Activated CD8-positive, alpha-beta T cell treated with anti-CD3 and anti-CD28 coated beads for 36 hours (primary cell): ENCODE measurements around the gene GPX6. TPM values are rescaled to one million over a fixed set of nuclear protein-coding genes. Genes with fewer than 3 reads are reported as not detected.

Experiments used
- ATAC-seq: fragments of 200-7000 bp; cut with Tn5 transposase; one replicate; pipeline ENCODE4 v1.10.0; 2021; ENCODE audit warnings: mild to moderate bottlenecking, moderate library complexity
- CTCF ChIA-PET: fragments of 350-600 bp; sonication (Branson Sonifier 250); formaldehyde crosslinking; loops from one replicate; lab custom pipeline; 2021; ENCODE audit warnings: antibody characterized with exemption; lab: Charles Lee
- POLR2A ChIA-PET: fragments of 350-600 bp; sonication (Branson Sonifier 250); formaldehyde crosslinking; loops from one replicate; lab custom pipeline; 2021; ENCODE audit warnings: antibody characterized with exemption; lab: Charles Lee
- DNase-seq: peaks from one replicate; pipeline ENCODE4 v3.0.0-alpha.2; 2020
- H3K27ac Mint-ChIP-seq: one replicate; pipeline ENCODE4 v1.8.0; 2021; ENCODE audit warnings: mild to moderate bottlenecking, mixed read lengths
- H3K27me3 Mint-ChIP-seq: one replicate; pipeline ENCODE4 v1.8.0; 2021; ENCODE audit warnings: mixed read lengths
- H3K36me3 Mint-ChIP-seq: one replicate; pipeline ENCODE4 v1.8.0; 2021; ENCODE audit warnings: low read depth, mixed read lengths
- H3K4me1 Mint-ChIP-seq: one replicate; pipeline ENCODE4 v1.8.0; 2021; ENCODE audit warnings: low read depth, mixed read lengths
- H3K4me3 Mint-ChIP-seq: one replicate; pipeline ENCODE4 v1.8.0; 2021; ENCODE audit warnings: mild to moderate bottlenecking, moderate library complexity, mixed read lengths
- H3K9me3 Mint-ChIP-seq: one replicate; pipeline ENCODE4 v1.8.0; 2021; ENCODE audit warnings: mixed read lengths
- intact Hi-C: fragments of 100-400 bp; cut with micrococcal nuclease; formaldehyde crosslinking; loops from one replicate; pipeline ENCODE4 v1.10.0; 2022
- total RNA-seq, 2 experiments: library from RNA; stranded (reverse); gene quantifications; one replicate each; pipeline ENCODE4 v1.2.3, GENCODE V29; 2021
- TF ChIP-seq, protein P1 (sequence below): fragments of 200-600 bp; IDR thresholded peaks from one replicate; pipeline ENCODE4 v1.8.0; 2022; ENCODE audit warnings: antibody characterized with exemption, mild to moderate bottlenecking

Gene GPX6, protein sequence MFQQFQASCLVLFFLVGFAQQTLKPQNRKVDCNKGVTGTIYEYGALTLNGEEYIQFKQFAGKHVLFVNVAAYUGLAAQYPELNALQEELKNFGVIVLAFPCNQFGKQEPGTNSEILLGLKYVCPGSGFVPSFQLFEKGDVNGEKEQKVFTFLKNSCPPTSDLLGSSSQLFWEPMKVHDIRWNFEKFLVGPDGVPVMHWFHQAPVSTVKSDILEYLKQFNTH
- total RNA-seq: not detected

DNA sequence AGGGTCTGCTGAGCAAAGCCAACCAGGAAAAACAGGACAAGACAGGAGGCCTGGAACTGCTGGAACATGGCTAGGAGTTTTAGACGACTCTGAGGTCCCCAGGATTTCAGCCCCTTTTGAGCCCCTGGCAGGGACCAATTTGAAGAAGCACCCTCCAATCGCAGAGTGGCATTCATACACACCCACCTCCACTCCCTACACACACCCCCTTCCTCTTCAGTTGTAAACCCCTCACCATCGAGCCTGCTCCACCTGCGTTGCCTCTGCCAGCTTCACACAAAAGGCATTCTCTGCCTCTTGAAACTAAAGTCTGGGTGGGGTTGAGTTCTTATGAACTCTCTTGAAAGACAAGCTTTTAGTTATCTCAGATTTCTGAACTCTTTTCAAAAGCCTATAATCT lies at the start of gene GPX6:
Gene GPX6 (minus strand): TSS at position 118 of the 400 bp plus-strand sequence. CDS start 50 bp downstream, at position 68.
- H3K27me3 Mint-ChIP-seq: peaks cover 34% of the 10 kb centered on the region
- ChIA-PET POLR2A (interaction anchor here (0.7 to 1.0 kb wide), 3 partner anchors 45 to 591 kb away, joined by 3 to 4 read pairs (median 3); no protein-coding TSS in a partner anchor), CTCF (no interaction called here)
- H3K27ac Mint-ChIP-seq: no peak within 1 kb of the TSS
- H3K4me1 Mint-ChIP-seq: no peaks in the 10 kb centered on the region
- H3K4me3 Mint-ChIP-seq: no peak within 1 kb of the TSS
- H3K36me3 Mint-ChIP-seq: no peaks in the 10 kb centered on the region
- intact Hi-C loops: no loop called here
- no peak for DNase-seq
- TF ChIP-seq, protein P1, sequence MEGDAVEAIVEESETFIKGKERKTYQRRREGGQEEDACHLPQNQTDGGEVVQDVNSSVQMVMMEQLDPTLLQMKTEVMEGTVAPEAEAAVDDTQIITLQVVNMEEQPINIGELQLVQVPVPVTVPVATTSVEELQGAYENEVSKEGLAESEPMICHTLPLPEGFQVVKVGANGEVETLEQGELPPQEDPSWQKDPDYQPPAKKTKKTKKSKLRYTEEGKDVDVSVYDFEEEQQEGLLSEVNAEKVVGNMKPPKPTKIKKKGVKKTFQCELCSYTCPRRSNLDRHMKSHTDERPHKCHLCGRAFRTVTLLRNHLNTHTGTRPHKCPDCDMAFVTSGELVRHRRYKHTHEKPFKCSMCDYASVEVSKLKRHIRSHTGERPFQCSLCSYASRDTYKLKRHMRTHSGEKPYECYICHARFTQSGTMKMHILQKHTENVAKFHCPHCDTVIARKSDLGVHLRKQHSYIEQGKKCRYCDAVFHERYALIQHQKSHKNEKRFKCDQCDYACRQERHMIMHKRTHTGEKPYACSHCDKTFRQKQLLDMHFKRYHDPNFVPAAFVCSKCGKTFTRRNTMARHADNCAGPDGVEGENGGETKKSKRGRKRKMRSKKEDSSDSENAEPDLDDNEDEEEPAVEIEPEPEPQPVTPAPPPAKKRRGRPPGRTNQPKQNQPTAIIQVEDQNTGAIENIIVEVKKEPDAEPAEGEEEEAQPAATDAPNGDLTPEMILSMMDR: no peak
- ATAC-seq: no peak
- H3K9me3 Mint-ChIP-seq: no peaks in the 10 kb centered on the region

DNA sequence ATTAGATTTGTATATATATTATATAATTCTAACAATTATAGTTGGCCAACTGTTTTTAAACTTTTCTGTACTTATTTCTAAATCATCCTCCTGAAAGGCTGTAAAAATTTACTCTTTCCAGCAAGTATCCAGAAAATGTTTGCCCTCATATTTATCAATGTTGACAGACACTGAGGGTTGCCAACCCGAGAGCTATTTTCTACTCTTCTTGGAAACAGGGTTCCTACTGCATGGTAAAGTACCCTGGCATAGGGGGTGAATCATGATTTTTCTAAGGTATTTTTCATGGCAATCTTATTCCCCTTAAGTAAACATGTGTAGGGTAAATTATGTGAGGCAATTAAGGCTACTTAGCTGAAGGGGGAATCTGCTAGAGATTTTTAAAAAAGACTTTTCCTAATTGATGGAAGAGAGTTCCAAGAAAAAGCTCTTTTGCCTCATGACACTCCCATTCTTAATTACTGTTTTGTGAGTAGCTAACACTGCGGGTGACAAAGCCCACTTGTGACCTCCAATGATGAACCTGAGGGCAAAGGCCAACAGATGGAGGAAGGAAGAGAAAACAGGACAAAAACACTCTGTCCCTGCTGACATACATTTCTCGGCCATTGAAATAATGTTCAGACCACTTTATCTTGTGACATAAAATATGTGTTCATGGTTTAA lies 48.0 kb upstream of the GPX6 start:
- intact Hi-C loops: no loop called here
- no peak overlapping the region for H3K4me3 Mint-ChIP-seq
- H3K9me3 Mint-ChIP-seq: no peaks in the 10 kb centered on the region
- H3K36me3 Mint-ChIP-seq: no peaks in the 10 kb centered on the region
- CTCF ChIA-PET: interaction anchor here (0.8 kb wide), 1 partner anchor 26 kb away, joined by 3 read pairs; no protein-coding TSS in a partner anchor
- no peaks in the 10 kb centered on the region for H3K4me1 Mint-ChIP-seq
- no peak overlapping the region for H3K27ac Mint-ChIP-seq
- H3K27me3 Mint-ChIP-seq: peaks cover 36% of the 10 kb centered on the region
- TF ChIP-seq, protein P1: no peak
- ATAC-seq (no peak), DNase-seq (no peak)
- POLR2A ChIA-PET: no interaction called here

DNA sequence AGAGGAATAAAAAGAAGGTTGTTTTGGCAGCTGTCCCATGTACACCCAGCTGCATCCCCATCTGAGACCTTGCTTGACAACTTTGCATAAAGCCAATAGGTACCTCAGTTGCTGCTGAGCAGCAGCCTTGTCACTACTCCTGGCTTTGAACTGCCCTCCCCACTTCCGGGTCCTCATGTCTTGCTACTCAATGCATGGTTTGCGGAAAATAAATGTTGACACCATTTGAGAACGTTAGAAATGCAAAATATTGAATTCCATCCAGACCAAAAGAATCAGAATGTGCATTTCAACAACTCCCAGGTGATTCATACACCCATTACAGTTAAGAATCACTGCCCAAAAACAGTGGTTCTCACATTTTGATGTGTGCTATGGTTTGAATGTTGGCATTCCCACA lies 43.0 kb upstream of the GPX6 start:
- Mint-ChIP-seq H3K9me3 (no peaks in the 10 kb centered on the region), H3K36me3 (no peaks in the 10 kb centered on the region), H3K27me3 (peaks cover 35% of the 10 kb centered on the region), H3K4me3 (no peak overlapping the region), H3K27ac (no peak overlapping the region), H3K4me1 (no peaks in the 10 kb centered on the region)
- POLR2A ChIA-PET: no interaction called here
- CTCF ChIA-PET: no interaction called here
- TF ChIP-seq, protein P1: no peak
- no peak for DNase-seq
- ATAC-seq: no peak
- intact Hi-C loops: no loop called here

DNA sequence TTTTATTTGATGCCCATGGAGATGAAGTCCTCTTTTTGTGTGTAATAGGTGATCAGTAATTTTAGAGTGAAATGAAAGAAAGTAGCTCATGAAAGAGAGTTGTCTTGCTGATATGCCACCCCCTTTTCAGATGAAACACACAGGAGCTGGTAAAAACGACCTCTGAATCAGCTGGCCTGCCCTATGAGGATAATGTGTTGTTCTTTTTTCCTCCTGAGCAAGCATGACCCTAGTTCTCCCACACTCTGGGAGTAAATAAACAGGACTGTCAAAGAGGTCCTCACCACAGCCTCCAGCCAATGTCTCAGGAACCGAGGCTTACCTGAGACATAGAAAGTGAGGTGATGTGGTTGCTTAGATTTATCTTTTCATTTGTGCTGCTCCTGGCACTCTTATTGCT lies 39.5 kb upstream of the GPX6 start:
- no peak overlapping the region for H3K4me3 Mint-ChIP-seq
- intact Hi-C loops: no loop called here
- H3K27me3 Mint-ChIP-seq: peaks cover 52% of the 10 kb centered on the region
- H3K4me1 Mint-ChIP-seq: no peaks in the 10 kb centered on the region
- TF ChIP-seq, protein P1: no peak
- no peak overlapping the region for H3K27ac Mint-ChIP-seq
- H3K9me3 Mint-ChIP-seq: no peaks in the 10 kb centered on the region
- ATAC-seq (no peak), DNase-seq (no peak)
- ChIA-PET CTCF (no interaction called here), POLR2A (no interaction called here)
- H3K36me3 Mint-ChIP-seq: no peaks in the 10 kb centered on the region
